Renal cortex interstitium (tissue), 11 donors: Measurements from ENCODE around the gene IL23A. TPM values are rescaled to one million over a fixed set of nuclear protein-coding genes. Genes with fewer than 3 reads are reported as not detected.

ENCODE experiments used
- DNase-seq, 11 donors: peaks; one replicate each; pipeline ENCODE4 v3.0.0-alpha.2; 2013; ENCODE audit warnings: low read depth in 9 of 11, low spot score in 4 of 11; ENCODE audit errors: extremely low read depth in 1 of 11
- polyA plus RNA-seq, 3 donors: library from polyadenylated mRNA; unstranded; fragments of 120-200 nt; gene quantifications; one replicate each; pipeline ENCODE4 v1.2.1, GENCODE V29; 2013; ENCODE audit not compliant: insufficient read length in 3 of 3

IL23A gene
- polyA plus RNA-seq, 3 donors = 0.67 to 1.2 (median 0.78) TPM

- DNase-seq = no peak
These were observed 12.6 kb downstream of the IL23A start for GRCh38 chr12:56351325-56351724.

GRCh38 chr12:56358836-56359532 is 20.3 kb downstream of the IL23A start:
- DNase-seq = peak in 3 of 11 donors; percentile 2 to 23 (median 18)

GRCh38 chr12:56359851-56360767 is 21.4 kb downstream of the IL23A start, which contains the start of gene STAT2:
TSS of gene STAT2 (minus strand) at chr12:56360107. CDS start at chr12:56356571, 3,536 bp downstream.
- peak; percentile 97 to 100 (median 99) for DNase-seq

GRCh38 chr12:56361487-56362129 is 22.9 kb downstream of the IL23A start:
- no peak for DNase-seq

- no peak for DNase-seq
These were observed 23.7 kb downstream of the IL23A start, which contains the start of gene APOF for GRCh38 chr12:56362130-56363059. TSS of gene APOF (minus strand) at chr12:56362857. CDS start at chr12:56362745, 112 bp downstream.

GRCh38 chr12:56366948-56367347 is 28.3 kb downstream of the IL23A start:
- DNase-seq = no peak

GRCh38 chr12:56373515-56373914 is 34.8 kb downstream of the IL23A start:
- no peak for DNase-seq

- DNase-seq = no peak
These were observed 36.3 kb downstream of the IL23A start for GRCh38 chr12:56374726-56375597.

- no peak for DNase-seq
These were observed 37.1 kb downstream of the IL23A start for GRCh38 chr12:56375598-56376434.

- DNase-seq = no peak
These were observed 38.8 kb downstream of the IL23A start for GRCh38 chr12:56377310-56377988.

GRCh38 chr12:56377989-56378316 is 39.3 kb downstream of the IL23A start:
- no peak for DNase-seq

- no peak for DNase-seq
These were observed 43.9 kb downstream of the IL23A start for GRCh38 chr12:56382611-56383010.

- no peak for DNase-seq
These were observed 47.2 kb downstream of the IL23A start for GRCh38 chr12:56385873-56386272.

- DNase-seq = peak in 7 of 11 donors; percentile 23 to 43 (median 34)
These were observed 48.6 kb downstream of the IL23A start for GRCh38 chr12:56387152-56387736.

GRCh38 chr12:56389412-56389811 is 50.7 kb downstream of the IL23A start:
- peak in 5 of 11 donors; percentile 24 to 39 (median 30) for DNase-seq
